ENCODE data around the gene ZNF385B. TPM values are rescaled to one million over a fixed set of nuclear protein-coding genes. Genes with fewer than 3 reads are reported as not detected.

Gene ZNF385B
- not detected in 2 replicates for total RNA-seq

GRCh38 chr2:179861416-179862067, at the start of gene ZNF385B:
ZNF385B (minus strand) TSS chr2:179861612.

Other genes with a start within 250 kb of the ZNF385B start
- gene CWC22, start 145.7 kb upstream of the ZNF385B start, total RNA-seq = 10.7 and 13.4 TPM in 2 replicates

Data from epithelial cell of alveolus of lung (primary cell).